Hepatocyte (in vitro differentiated cells): ENCODE results near the gene CYS1. TPM values are rescaled to one million over a fixed set of nuclear protein-coding genes. Genes with fewer than 3 reads are reported as not detected.
"Not testable (repeated sequence)": the region's sequence is repeated elsewhere in the genome, so short reads cannot be mapped to it uniquely, and the experiment has no call there.

Experiments used
- DNase-seq: peaks from one replicate; pipeline ENCODE4 v3.0.0-alpha.2; 2016; ENCODE audit warnings: low spot score
- H2AFZ ChIP-seq: fragments of 200-600 bp; sonication (generic); 2 replicates; pipeline ENCODE4 v1.6.0; 2016; ENCODE audit warnings: antibody characterized with exemption, mild to moderate bottlenecking
- H3K27ac ChIP-seq: fragments of 200-600 bp; sonication (generic); 2 replicates; pipeline ENCODE4 v1.5.1; 2016; ENCODE audit warnings: mild to moderate bottlenecking
- H3K27me3 ChIP-seq: fragments of 200-600 bp; sonication (generic); 2 replicates; pipeline ENCODE4 v1.6.1; 2016
- H3K36me3 ChIP-seq: fragments of 200-600 bp; sonication (generic); replicated peaks from 2 replicates; pipeline ENCODE4 v1.5.1; 2016; ENCODE audit warnings: low read depth; ENCODE audit not compliant: insufficient read depth
- H3K4me1 ChIP-seq: fragments of 200-600 bp; sonication (generic); 2 replicates; pipeline ENCODE4 v1.5.1; 2016; ENCODE audit warnings: mild to moderate bottlenecking, moderate library complexity; ENCODE audit not compliant: insufficient read depth
- H3K4me2 ChIP-seq: fragments of 200-600 bp; sonication (generic); 2 replicates; pipeline ENCODE4 v1.6.0; 2016
- H3K4me3 ChIP-seq: fragments of 200-600 bp; sonication (generic); 2 replicates; pipeline ENCODE4 v1.5.1; 2016; ENCODE audit warnings: mild to moderate bottlenecking
- H3K79me2 ChIP-seq: fragments of 200-600 bp; sonication (generic); 2 replicates; pipeline ENCODE4 v1.6.0; 2017; ENCODE audit warnings: mild to moderate bottlenecking
- H3K9me2 ChIP-seq: fragments of 200-600 bp; sonication (generic); replicated peaks from 2 replicates; pipeline ENCODE4 v1.6.0; 2017; ENCODE audit warnings: mild to moderate bottlenecking; ENCODE audit not compliant: insufficient read depth
- H3K9me3 ChIP-seq: fragments of 200-600 bp; sonication (generic); 2 replicates; pipeline ENCODE4 v1.5.1; 2016; ENCODE audit warnings: low read depth, mild to moderate bottlenecking
- H4K20me1 ChIP-seq: fragments of 200-600 bp; sonication (generic); 2 replicates; pipeline ENCODE4 v1.6.0; 2016; ENCODE audit warnings: mild to moderate bottlenecking; ENCODE audit not compliant: insufficient read depth, poor library complexity, severe bottlenecking
- CTCF ChIP-seq: fragments of 200-600 bp; sonication (generic); IDR thresholded peaks from 2 replicates; pipeline ENCODE4 v1.5.1; 2016; ENCODE audit warnings: antibody characterized with exemption, mild to moderate bottlenecking; ENCODE audit not compliant: poor library complexity
- EZH2 ChIP-seq: fragments of 200-600 bp; sonication (generic); IDR thresholded peaks from 2 replicates; pipeline ENCODE4 v1.6.1; 2016; ENCODE audit warnings: antibody characterized with exemption, mild to moderate bottlenecking, borderline replicate concordance
- EZH2phosphoT487 ChIP-seq: fragments of 200-600 bp; sonication (generic); IDR thresholded peaks from one replicate; pipeline ENCODE4 v1.6.1; 2018; ENCODE audit warnings: antibody characterized with exemption, mild to moderate bottlenecking, low read depth, moderate library complexity; ENCODE audit not compliant: unreplicated experiment, severe bottlenecking
- WGBS: methylation state at CpG from one replicate; pipeline ENCODE4 v1.1.6; 2016; ENCODE audit warnings: low lambda C conversion rate; ENCODE audit errors: missing lambda C conversion rate; 5-methylcytosine and 5-hydroxymethylcytosine counted together
- polyA plus RNA-seq: library from polyadenylated mRNA; unstranded; fragments of >200 nt; fragmentation: Nextera tagmentation; extraction: Ambion mirVana; gene quantifications from 2 replicates; pipeline ENCODE4 v1.2.1, GENCODE V29; 2016
- total RNA-seq: library from RNA; depleted of rRNA; stranded (reverse); fragments of >200 nt; gene quantifications from 2 replicates; pipeline ENCODE4 v1.2.3, GENCODE V29; 2014

CYS1 gene
- total and polyA plus RNA-seq, 2 experiments from 2014 or later = 2.7 to 2.9 TPM

- Histone ChIP-seq H3K4me1 (peaks cover 6% of the 10 kb centered on the region), H3K9me3 (no peaks in the 10 kb centered on the region), H3K9me2 (no peaks in the 10 kb centered on the region), H2AFZ (no peak overlapping the region), H3K27ac (no peak overlapping the region), H4K20me1 (no peaks in the 10 kb centered on the region), H3K36me3 (no peaks in the 10 kb centered on the region), H3K79me2 (no peaks in the 10 kb centered on the region), H3K27me3 (no peaks in the 10 kb centered on the region), H3K4me3 (no peak overlapping the region), H3K4me2 (no peak overlapping the region)
- DNase-seq = no peak
- WGBS = 95% methylated on average over 28 of the region's 42 CpGs
- TF ChIP-seq EZH2phosphoT487 (no peak), EZH2 (no peak), CTCF (no peak)
Measured at GRCh38 chr2:10014418-10015190, 65.6 kb downstream of the CYS1 start.

- H3K79me2 ChIP-seq, H3K9me2 ChIP-seq, H3K27ac ChIP-seq, DNase-seq, H3K9me3 ChIP-seq, H3K4me1 ChIP-seq, H3K4me2 ChIP-seq, H2AFZ ChIP-seq, H3K4me3 ChIP-seq, H3K27me3 ChIP-seq, H4K20me1 ChIP-seq, H3K36me3 ChIP-seq: not testable (repeated sequence)
- WGBS = 97% methylated on average over 43 of the region's 43 CpGs
Measured at GRCh38 chr2:10013651-10014417, 66.4 kb downstream of the CYS1 start.

- Histone ChIP-seq H3K4me1 (peaks cover 6% of the 10 kb centered on the region), H3K27ac (no peak overlapping the region), H3K4me2 (no peak overlapping the region), H2AFZ (no peak overlapping the region), H3K9me3 (no peaks in the 10 kb centered on the region), H3K79me2 (no peaks in the 10 kb centered on the region), H3K9me2 (no peaks in the 10 kb centered on the region), H3K36me3 (no peaks in the 10 kb centered on the region), H4K20me1 (no peaks in the 10 kb centered on the region), H3K4me3 (no peak overlapping the region), H3K27me3 (no peaks in the 10 kb centered on the region)
- TF ChIP-seq EZH2phosphoT487 = no peak
- TF ChIP-seq CTCF = no peak
- no peak for TF ChIP-seq EZH2
- WGBS = 94% methylated on average over 29 of the region's 29 CpGs
- DNase-seq = no peak
Measured at GRCh38 chr2:10012963-10013461, 67.2 kb downstream of the CYS1 start.

- 97% methylated on average over 34 of the region's 37 CpGs for WGBS
- H3K36me3 ChIP-seq, DNase-seq, H3K27ac ChIP-seq, H3K79me2 ChIP-seq, H3K9me3 ChIP-seq, H4K20me1 ChIP-seq, H3K9me2 ChIP-seq, H3K4me1 ChIP-seq, H3K4me3 ChIP-seq, H2AFZ ChIP-seq, H3K27me3 ChIP-seq, H3K4me2 ChIP-seq: not testable (repeated sequence)
Measured at GRCh38 chr2:10012366-10012962, 67.7 kb downstream of the CYS1 start.

- WGBS = 99% methylated on average over 43 of the region's 61 CpGs
- DNase-seq, H3K9me3 ChIP-seq, H3K27me3 ChIP-seq, H3K36me3 ChIP-seq, H3K4me2 ChIP-seq, H3K9me2 ChIP-seq, H3K27ac ChIP-seq, H2AFZ ChIP-seq, H3K4me3 ChIP-seq, H3K79me2 ChIP-seq, H4K20me1 ChIP-seq: not testable (repeated sequence)
- peaks cover 12% of the 10 kb centered on the region for H3K4me1 ChIP-seq
Measured at GRCh38 chr2:10011606-10012325, 68.4 kb downstream of the CYS1 start.

- H2AFZ ChIP-seq, H3K27me3 ChIP-seq, H3K27ac ChIP-seq, H3K9me3 ChIP-seq, H3K4me2 ChIP-seq, DNase-seq, H3K79me2 ChIP-seq, H3K4me3 ChIP-seq, H4K20me1 ChIP-seq, H3K36me3 ChIP-seq, H3K9me2 ChIP-seq: not testable (repeated sequence)
- 98% methylated on average over 47 of the region's 52 CpGs for WGBS
- H3K4me1 ChIP-seq = peaks cover 12% of the 10 kb centered on the region
Measured at GRCh38 chr2:10010861-10011605, 69.2 kb downstream of the CYS1 start.
